Measurements from ENCODE around the gene CSH1.
"Not testable (repeated sequence)": the region's sequence is repeated elsewhere in the genome, so short reads cannot be mapped to it uniquely, and the experiment has no call there.

Gene CSH1

DNA sequence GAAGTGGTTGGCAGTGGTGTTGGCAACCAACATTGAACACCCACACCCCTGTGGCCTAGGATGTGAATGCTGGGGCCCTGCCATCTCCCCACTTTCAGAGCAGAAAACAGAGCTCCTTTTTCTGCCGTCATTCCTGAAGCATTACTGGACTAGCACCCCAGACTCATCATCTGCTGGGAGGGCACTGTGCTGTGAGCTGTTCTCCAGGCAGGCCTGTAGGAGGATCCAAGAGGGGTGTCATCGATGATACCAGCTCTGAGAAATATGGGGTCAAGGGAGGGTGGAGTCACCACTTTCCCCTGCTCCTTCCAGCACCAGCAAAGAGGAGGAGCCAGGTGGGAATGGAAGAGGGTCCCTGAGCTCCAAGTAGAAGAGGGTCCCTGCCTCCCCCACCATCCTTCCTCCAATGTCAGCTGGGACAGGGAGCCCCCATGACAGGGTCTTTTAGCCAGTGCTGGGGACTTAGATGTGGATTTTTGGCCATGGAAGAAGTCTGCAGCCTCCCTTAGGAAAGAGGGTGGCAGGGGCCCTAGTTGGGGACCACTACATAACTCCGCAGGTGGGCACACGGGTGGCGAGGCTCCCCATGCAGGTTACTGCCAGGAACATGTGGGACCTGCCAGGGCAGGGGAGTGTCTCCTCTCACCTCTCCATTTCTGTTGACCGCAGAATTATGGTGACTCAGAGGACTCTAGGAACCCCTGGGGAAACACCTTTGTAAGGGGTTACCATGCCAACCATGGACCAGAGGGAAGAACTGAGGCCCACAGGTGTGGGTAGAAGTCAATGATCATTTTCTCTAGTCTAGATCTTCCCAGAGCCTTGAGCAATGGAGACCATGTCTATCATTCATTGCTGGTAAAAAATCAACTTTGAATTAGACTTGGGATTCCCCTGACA, 2.8 kb upstream of the CSH1 start:
- peak; percentile 72 for DNase-seq

DNA sequence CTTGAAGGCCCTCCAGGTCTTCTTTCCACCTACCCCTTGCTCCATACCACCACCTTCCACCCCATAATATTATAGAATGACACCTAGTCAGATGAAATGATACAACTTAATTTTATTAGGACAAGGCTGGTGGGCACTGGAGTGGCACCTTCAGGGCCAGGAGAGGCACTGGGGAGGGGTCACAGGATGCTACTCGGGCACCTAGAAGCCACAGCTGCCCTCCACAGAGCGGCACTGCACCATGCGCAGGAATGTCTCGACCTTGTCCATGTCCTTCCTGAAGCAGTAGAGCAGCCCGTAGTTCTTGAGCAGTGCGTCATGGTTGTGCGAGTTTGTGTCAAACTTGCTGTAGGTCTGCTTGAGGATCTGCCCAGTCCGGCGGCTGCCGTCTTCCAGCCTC, 1.6 kb downstream of the CSH1 start:
- DNase-seq = peak; percentile 13

DNA sequence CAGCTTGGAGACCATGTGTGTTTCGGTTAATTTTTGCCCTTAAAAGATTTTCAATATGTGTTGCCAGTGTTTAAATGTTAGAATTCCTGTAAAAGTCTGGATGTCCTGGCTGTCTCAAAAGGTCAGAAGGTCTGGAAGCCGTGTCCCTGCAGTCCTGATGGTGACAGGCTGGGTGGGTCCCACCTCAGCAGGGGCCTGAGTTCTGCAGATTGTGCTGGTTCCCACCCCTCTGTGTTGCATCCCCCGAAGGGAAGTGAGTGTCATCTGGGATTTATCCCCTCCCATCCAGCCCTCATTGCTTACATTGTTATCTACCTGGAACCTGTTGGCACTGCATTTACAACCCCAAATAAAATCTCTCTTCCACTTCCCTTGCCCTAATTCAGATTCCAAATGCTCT, 2.4 kb downstream of the CSH1 start:
- not testable (repeated sequence) for DNase-seq

DNA sequence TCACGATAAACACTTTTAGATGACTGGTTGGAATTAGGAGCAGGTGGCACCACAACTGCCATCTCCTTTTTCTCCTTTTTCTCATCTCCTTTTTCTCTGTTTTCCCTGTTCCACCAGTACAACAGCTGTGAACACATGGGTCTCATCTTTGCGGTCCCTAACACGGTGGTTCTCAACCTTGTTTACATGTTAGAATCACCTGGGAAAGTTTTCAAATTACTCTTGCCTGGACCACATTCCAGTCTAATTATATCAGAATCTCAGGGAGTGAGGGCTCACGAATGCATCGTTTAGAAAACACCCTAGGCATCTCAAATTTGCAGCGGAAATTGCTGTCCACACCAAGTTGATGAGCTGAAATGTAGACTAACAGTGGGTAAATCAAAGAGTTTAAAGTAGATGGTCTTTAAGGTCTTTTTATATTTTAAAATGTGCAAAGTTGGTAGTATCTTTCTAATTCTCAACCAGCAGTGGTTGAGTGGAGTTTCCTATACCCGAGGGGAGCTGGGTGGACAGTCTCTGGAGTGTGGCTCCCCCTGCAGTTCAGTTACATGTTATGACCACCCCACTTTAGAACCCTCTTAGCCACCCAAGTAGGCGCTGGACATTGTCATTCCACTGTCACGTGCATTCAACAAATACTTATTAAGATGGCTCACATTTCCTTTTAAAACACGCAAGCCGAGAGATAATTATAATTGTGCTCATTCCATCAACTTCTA, 3.9 kb downstream of the CSH1 start:
- peak; percentile 12 for DNase-seq

DNA sequence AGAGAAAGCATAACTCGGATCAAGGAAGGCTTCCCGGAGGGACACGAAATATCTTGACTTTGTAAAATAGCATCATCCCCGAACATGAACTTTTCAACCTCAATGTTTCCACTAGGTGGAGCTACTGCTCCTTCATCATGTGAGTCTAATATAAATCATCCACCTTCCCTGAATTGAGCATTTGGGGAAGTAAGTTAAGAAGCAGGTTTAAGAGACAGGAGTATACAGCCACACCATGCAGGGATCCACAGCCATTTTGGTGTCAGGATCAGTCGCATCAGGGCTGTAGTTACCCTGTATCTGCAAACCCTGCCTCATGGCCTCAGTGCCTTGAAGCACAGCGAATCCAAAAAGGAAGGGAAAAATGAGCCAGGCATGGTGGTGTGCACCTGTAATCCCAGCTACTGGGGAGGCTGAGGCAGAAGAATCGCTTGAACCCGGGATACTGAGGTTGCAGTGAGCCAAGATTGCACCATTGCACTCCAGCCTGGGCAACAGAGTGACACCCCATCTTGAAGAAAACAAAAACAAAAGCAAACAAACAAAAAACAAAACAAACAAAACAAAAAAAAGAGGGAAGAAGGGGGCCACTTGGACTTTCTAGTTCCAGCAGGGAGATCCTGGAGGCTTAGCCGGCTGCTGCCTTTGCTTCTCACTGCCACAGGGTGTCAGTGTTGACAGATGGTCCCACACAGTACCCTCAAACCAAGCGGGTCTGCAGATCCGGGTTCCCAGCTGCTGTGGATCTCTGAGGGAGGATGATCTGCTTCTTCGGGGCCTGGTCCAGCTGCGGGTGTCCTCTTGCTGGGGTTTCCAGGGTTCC, 7.1 kb downstream of the CSH1 start:
- DNase-seq = not testable (repeated sequence)

DNA sequence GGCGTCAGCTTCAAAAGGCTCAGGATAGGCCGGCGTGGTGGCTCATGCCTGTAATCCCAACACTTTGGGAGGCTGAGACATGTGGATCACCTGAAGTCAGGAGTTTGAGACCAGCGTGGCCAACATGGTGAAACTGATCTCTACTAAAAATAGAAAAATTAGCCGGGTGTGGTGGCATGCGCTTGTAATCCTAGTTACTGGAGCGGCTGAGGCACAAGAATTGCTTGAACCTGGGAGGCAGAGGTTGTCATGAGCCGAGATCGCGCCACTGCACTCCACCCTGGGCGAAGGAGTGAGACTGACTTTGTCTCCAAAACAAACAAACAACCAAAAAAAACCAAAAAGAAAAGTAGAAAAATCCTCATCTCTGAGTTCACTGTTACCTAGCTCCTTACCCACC, 11.3 kb downstream of the CSH1 start:
- not testable (repeated sequence) for DNase-seq

DNA sequence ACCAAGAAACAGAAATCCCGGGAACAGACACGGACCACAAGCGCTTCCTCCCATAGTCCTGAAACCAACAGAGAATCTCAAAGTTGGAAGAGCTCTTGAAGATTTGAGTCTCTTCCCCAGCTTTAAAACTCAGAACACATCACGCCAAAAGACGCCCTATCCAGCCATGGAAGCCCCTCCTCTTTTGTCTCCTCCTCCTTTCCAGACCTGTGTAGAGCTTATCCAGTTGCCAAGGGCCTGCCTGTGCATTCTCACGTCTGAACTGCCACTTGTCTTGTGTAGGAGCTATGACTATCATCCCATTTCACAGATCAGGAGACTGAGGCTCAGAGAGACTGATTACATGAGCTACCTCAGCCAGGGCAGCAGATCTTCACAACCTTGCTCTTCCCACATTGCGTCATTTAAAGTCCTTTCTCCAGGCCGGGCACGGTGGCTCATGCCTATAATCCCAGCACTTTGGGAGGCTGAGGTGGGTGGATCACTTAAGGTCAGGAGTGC, 13.7 kb downstream of the CSH1 start:
- DNase-seq = not testable (repeated sequence)

DNA sequence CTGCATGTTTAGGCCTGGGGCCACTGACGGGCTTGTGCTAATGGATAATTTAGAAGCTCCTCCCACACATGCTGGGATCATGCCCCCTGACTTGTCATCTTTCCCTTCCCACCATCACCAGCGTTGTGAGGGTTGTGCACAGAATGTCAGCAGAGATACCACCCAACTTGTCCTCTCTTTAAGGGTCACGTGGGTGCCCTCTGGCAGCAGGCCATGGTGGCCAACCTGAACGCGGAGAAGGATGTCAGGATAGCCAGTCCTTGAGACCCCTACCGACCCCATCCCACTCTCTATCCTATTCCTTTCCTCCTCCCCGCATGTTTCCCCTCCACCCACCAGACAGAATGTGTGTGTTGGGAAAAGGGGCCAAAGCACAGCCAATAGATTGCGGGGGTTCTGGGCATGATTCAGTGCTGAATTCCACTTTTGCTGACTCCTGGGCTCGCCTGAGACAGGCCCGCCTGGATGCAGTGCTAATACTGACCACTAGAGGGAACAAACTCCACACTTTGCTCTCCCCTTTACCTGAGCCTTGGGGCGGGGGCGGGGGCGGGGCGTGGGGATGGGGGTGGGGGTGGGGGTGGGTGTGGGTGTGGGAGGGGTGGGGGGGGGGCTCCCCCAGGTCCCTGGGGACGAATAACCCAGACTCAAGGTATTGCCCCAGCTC, 14.3 kb downstream of the CSH1 start, which contains the start of gene GH2:
Gene GH2, minus strand, starts transcription at position 10 of the 667 bp plus-strand sequence. CDS start 143 bp downstream, outside the sequence.
- peak; percentile 84 for DNase-seq

DNA sequence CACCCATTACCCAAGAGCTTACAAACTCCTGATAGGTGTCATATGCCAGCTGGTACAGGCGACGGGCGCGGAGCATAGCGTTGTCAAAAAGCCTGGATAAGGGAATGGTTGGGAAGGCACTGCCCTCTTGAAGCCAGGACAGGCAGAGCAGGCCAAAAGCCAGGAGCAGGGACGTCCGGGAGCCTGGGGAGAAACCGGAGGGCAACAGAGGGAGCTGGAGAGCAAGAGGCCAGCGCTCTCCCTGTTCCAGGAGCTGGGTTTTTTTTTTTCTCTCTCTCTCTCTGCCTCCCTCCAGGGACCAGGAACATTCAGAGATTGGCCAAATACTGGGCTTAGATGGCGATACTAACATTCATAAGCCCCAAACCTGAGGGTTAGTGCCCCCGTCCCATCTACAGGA, 15.0 kb downstream of the CSH1 start:
- DNase-seq = not testable (repeated sequence)

DNA sequence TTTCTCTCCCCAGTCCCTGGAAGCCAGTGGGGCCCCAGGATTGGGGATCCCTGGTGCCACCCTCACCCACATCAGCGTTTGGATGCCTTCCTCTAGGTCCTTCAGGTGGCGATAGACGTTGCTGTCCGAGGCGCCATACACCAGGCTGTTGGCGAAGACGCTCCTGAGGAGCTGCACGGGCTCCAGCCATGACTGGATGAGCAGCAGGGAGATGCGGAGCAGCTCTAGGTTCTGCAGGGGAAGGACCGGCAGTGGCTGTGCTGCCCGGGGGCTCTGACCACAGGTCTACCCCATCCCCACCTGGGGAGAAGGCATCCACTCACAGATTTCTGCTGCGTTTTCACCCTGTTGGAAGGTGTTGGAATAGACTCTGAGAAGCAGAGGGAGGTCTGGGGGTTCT, 15.7 kb downstream of the CSH1 start:
- no peak for DNase-seq

DNA sequence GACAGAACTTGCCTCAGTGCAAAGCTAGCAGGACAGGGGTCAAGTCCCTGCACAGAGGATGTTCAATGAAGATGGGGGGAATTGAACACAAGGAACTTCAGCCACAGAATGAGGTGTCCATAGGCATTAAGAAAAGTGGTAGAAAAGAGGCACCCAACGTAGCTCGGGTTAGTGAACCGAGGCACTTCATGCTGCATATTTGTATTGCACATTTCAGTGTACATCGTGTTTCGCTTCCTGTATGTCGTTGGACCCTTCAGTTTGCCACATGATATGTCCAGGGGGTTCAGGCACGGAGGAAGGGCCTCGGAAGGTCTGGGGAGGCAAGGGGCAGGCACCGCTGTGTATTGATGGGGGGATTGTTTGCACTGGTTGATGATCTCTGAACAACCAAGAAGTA, 18.0 kb downstream of the CSH1 start:
- not testable (repeated sequence) for DNase-seq

DNA sequence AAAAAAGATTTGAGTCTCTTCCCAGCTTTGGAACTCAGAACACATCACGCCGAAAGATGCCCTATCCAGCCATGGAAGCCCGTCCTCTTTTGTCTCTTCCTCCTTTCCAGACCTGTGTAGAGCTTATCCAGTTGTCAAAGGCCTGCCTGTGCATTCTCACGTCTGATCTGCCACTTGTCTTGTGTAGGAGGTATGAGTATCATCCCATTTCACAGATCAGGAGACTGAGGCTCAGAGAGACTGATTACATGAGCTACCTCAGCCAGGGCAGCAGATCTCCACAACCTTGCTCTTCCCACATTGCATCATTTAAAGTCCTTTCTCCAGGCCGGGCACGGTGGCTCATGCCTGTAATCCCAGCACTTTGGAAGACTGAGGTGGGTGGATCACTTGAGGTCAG, 21.7 kb downstream of the CSH1 start:
- not testable (repeated sequence) for DNase-seq

DNA sequence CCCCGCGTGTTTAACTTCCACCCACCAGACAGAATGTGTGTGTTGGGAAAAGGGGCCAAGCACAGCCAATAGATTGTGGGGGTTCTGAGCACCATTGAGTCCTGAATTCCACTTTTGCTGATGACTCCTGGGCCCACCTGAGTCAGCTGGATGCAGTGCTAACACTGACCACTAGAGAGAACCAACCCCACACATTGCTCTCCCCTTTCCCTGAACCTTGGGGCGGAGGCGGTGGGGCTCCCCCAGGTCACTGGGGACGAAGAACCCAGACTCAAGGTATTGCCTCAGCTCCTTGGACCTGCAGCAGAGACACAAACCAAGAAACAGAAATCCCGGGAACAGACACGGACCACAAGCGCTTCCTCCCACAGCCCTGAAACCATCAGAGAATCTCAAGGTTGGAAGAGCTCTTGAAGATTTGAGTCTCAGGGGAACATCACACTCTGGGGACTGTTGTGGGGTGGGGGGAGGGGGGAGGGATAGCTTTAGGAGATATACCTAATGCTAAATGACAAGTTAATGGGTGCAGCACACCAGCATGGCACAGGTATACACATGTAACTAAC, 22.2 kb downstream of the CSH1 start:
- DNase-seq = not testable (repeated sequence)

DNA sequence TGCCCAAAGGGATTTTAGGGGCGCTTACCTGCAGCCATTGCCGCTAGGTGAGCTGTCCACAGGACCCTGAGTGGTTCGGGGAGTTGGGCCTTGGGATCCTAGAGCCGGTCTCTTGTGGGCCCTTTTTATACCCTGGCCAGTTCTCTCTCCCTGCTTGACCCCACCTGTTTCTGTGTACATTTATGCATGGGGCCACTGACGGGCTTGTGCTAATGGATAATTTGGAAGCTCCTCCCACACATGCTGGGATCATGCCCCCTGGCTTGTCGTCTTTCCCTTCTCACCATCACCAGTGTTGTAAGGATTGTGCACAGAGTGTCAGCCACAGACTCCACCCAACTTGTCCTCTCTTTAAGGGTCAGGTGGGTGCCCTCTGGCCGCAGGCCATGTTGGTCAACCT, 22.8 kb downstream of the CSH1 start, which contains the start of gene CSH2:
Gene CSH2, minus strand, starts transcription at position 101 of the 400 bp plus-strand sequence. Its CDS starts 63 bp downstream, at position 38.
- not testable (repeated sequence) for DNase-seq

DNA sequence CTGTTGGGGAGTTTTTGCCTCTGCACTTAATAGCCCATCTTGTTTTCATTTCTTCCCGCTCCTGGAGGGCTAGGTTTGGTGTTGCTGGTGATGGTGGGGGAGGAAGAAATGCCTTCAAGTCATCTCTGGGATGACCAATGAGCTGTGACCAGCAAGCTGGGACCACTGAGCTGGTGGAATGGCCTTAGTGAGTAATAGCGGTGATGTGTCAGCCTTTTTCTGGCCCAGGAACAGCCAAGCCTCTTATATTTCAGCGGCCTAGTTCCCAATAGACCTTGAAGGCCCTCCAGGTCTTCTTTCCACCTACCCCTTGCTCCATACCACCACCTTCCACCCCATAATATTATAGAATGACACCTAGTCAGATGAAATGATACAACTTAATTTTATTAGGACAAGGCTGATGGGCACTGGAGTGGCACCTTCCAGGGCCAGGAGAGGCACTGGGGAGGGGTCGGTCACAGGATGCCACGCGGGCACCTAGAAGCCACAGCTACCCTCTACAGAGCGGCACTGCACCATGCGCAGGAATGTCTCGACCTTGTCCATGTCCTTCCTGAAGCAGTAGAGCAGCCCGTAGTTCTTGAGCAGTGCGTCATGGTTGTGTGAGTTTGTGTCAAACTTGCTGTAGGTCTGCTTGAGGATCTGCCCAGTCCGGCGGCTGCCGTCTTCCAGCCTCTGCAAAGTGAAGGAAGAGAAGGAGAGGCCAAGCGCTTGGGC, 24.6 kb downstream of the CSH1 start:
- not testable (repeated sequence) for DNase-seq

DNA sequence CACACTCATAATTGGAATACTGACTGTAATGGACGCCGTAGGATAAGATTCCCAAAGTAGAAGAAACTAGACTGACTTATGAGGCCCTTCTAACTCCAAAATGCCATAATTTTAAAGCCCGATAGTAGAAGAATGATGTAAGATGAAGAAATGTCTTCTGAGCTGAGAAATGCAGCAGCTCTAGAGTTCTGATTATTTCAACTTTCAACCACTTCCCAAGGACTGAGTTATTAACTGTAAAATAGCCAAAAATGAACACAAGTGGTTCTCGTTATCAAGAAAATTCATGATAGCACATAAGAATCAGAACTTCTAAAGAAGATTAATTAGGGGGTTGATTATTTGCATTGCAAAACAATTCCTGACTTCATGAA, 26.1 kb downstream of the CSH1 start:
- DNase-seq = not testable (repeated sequence)

DNA sequence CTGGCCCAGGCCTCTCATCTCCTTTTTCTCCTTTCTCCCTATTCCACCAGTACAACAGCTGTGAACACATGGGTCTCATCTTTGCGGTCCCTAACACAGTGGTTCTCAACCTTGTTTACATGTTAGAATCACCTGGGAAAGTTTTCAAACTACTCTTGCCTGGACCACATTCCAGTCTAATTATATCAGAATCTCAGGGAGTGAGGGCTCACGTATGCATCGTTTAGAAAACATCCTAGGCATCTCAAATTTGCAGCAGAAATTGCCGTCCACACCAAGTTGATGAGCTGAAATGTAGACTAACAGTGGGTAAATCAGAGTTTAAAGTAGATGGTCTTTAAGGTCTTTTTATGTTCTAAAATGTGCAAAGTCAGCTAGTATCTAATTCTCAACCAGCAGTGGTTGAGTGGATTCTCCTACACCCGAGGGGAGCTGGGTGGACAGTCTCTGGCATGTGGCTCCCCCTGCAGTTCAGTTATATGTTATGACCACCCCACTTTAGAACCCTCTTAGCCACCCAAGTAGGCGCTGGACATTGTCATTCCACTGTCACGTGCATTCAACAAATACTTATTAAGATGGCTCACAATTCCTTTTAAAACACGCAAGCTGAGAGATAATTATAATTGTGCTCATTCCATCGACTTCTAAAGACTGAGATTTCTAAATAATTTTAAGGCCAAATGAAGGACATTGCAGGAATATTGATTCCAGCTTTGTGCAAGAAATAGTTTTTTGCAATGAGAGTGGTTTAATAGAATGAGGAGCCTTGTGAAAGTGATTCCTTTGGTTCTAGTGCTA, 26.7 kb downstream of the CSH1 start:
- not testable (repeated sequence) for DNase-seq

DNA sequence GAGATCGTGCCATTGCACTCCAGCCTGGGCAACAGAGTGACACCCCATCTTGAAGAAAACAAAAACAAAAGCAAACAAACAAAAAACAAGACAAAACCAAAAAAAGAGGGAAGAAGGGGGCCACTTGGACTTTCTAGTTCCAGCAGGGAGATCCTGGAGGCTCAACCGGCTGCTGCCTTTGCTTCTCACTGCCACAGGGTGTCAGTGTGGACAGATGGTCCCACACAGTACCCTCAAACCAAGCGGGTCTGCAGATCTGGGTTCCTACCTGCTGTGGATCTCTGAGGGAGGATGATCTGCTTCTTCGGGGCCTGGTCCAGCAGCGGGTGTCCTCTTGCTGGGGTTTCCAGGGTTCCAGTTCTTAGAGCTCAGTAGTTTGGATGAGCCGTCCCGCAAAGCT, 29.7 kb downstream of the CSH1 start:
- DNase-seq = not testable (repeated sequence)

DNA sequence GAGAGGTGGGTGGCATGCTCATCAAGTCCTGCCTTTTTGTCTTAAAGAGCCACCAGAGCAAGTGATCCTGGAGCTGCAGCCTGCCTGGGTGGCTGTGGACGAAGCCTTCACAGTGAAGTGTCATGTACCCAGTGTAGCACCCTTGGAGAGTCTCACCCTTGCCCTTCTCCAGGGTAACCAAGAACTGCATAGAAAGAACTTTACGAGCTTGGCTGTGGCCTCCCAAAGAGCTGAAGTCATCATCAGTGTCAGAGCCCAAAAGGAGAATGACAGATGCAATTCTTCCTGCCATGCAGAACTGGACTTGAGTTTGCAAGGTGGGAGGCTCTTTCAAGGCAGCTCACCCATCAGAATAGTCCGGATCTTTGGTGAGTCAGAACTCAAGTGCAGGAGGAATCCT, 37.1 kb downstream of the CSH1 start:
- peak; percentile 27 for DNase-seq

DNA sequence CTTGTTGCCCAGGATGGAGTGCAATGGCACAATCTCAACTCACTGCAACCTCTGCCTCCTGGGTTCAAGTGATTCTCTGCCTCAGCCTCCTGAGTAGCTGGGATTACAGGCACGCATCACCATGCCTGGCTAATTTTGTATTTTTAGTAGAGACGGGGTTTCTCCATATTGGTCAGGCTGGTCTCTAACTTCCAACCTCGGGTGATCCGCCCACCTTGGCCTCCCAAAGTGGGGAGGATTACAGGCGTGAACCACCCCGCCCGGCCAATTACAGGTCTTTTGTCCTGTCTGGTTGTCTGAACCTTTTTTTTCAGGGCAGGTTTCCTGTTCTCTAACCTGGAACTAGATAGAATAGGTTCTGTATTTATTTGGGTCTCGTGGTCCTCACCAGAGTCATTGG, 39.9 kb downstream of the CSH1 start:
- DNase-seq = peak; percentile 14
